ENCODE results near the gene WWC1.

WWC1 gene

GRCh38 chr5:168489059-168489458 lies 197.6 kb downstream of the WWC1 start:
- no peak for DNase-seq (ENCODE audit: low spot score)

GRCh38 chr5:168494057-168494555 lies 202.7 kb downstream of the WWC1 start:
- no peak for DNase-seq (ENCODE audit: low spot score)

GRCh38 chr5:168502563-168503237 lies 211.3 kb downstream of the WWC1 start:
- DNase-seq (ENCODE audit: low spot score) = no peak

GRCh38 chr5:168513861-168514428 lies 222.5 kb downstream of the WWC1 start:
- no peak for DNase-seq (ENCODE audit: low spot score)
